DOHH2 (cell line): ENCODE data around the gene AIP.
A peak's percentile ranks its signal among the peaks of the same experiment; 100 is the strongest.

Experiments
- H3F3A ChIP-seq: fragments of 200-600 bp; sonication (generic), shearing (Covaris generic); 2 replicates; pipeline ENCODE4 v1.6.0; 2016; ENCODE audit warnings: antibody characterized with exemption, mild to moderate bottlenecking; ENCODE audit not compliant: control insufficient read depth, insufficient read depth
- H3K27ac ChIP-seq: fragments of 200-600 bp; sonication (generic); 2 replicates; pipeline ENCODE4 v1.5.1; 2014; ENCODE audit warnings: low read depth, mild to moderate bottlenecking, low read length, moderate library complexity
- H3K27me3 ChIP-seq: fragments of 200-600 bp; sonication (generic); 2 replicates; pipeline ENCODE4 v1.6.1; 2014; ENCODE audit warnings: mild to moderate bottlenecking, low read length, mixed read lengths; ENCODE audit not compliant: control insufficient read depth
- H3K36me3 ChIP-seq: fragments of 200-600 bp; sonication (generic); 2 replicates; pipeline ENCODE4 v1.6.1; 2014; ENCODE audit warnings: mild to moderate bottlenecking, low read length, moderate library complexity, mixed read lengths; ENCODE audit not compliant: control insufficient read depth
- H3K4me1 ChIP-seq: fragments of 200-600 bp; sonication (generic); 2 replicates; pipeline ENCODE4 v1.6.1; 2014; ENCODE audit warnings: mild to moderate bottlenecking, low read length, mixed read lengths; ENCODE audit not compliant: control insufficient read depth
- H3K4me2 ChIP-seq: fragments of 200-600 bp; sonication (generic); 2 replicates; pipeline ENCODE4 v1.6.0; 2014; ENCODE audit warnings: mild to moderate bottlenecking, low read length, moderate library complexity
- H3K4me3 ChIP-seq: fragments of 200-600 bp; sonication (generic); 2 replicates; pipeline ENCODE4 v1.5.1; 2014; ENCODE audit warnings: mild to moderate bottlenecking, low read length, mixed read lengths
- H3K79me2 ChIP-seq: fragments of 200-600 bp; sonication (generic); 2 replicates; pipeline ENCODE4 v1.6.1; 2014; ENCODE audit warnings: mild to moderate bottlenecking, low read length, mixed read lengths; ENCODE audit not compliant: control insufficient read depth
- H3K9me2 ChIP-seq: fragments of 200-600 bp; sonication (generic); replicated peaks from 2 replicates; pipeline ENCODE4 v1.6.1; 2014; ENCODE audit warnings: mild to moderate bottlenecking, low read length, mixed read lengths; ENCODE audit not compliant: control insufficient read depth
- H3K9me3 ChIP-seq: fragments of 200-600 bp; sonication (generic); 2 replicates; pipeline ENCODE4 v1.6.1; 2014; ENCODE audit warnings: antibody characterized with exemption, low read length, mixed read lengths; ENCODE audit not compliant: control insufficient read depth, insufficient read depth
- H4K20me1 ChIP-seq: fragments of 200-600 bp; sonication (generic); 2 replicates; pipeline ENCODE4 v1.6.0; 2014; ENCODE audit warnings: low read depth, mild to moderate bottlenecking, antibody characterized with exemption, low read length, moderate library complexity; ENCODE audit not compliant: control insufficient read depth, insufficient read depth
- EZH2phosphoT487 ChIP-seq: fragments of 200-600 bp; sonication (generic); IDR thresholded peaks from 2 replicates; pipeline ENCODE4 v1.6.1; 2017; ENCODE audit warnings: borderline replicate concordance, mild to moderate bottlenecking, antibody characterized with exemption, low read length, moderate library complexity, mixed read lengths
- TF ChIP-seq, protein P1 (sequence below): fragments of 200-600 bp; sonication (generic); IDR thresholded peaks from one replicate; pipeline ENCODE4 v1.5.1; 2014; ENCODE audit warnings: antibody characterized with exemption, mild to moderate bottlenecking, low read depth, low read length; ENCODE audit not compliant: poor library complexity, severe bottlenecking

Gene AIP

DNA sequence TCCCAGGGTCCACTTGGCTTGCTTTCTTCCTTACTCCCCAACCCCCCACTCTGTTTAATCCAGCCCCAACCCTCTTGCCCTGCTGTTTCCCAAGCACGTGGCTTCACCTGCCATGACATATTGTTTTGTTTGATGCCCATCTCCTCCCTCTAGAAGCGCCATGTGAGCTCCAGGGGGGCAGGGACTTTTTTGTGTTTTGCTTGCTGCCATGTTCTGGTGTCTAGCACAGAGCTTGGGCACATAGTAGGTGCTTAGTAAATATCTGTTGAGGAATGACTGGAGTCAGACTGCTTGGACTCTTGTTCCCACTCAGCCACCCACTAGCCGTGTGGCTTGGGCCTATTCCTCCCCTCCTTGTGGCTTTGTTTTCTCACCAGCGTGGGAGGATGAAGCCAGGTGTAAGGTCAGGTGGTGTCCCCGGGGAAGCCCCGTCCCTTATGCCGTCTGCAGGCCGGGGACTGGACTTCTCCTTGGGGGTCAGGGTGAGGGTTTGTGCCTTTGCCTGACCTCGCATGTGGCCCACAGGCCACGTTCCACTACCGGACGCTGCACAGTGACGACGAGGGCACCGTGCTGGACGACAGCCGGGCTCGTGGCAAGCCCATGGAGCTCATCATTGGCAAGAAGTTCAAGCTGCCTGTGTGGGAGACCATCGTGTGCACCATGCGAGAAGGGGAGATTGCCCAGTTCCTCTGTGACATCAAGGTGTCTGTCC is 3.8 kb downstream of the AIP start:
- Histone ChIP-seq H3K79me2 (peaks cover 43% of the 10 kb centered on the region), H3K4me1 (peaks cover 48% of the 10 kb centered on the region), H3K4me3 (peak overlapping the region; percentile 47), H3K4me2 (peak overlapping the region; percentile 86), H3F3A (peaks cover 30% of the 10 kb centered on the region), H4K20me1 (no peaks in the 10 kb centered on the region), H3K36me3 (peaks cover 54% of the 10 kb centered on the region), H3K9me2 (no peaks in the 10 kb centered on the region), H3K27me3 (no peaks in the 10 kb centered on the region), H3K9me3 (no peaks in the 10 kb centered on the region), H3K27ac (peak overlapping the region; percentile 81)
- TF ChIP-seq EZH2phosphoT487 = no peak
- TF ChIP-seq, protein P1, sequence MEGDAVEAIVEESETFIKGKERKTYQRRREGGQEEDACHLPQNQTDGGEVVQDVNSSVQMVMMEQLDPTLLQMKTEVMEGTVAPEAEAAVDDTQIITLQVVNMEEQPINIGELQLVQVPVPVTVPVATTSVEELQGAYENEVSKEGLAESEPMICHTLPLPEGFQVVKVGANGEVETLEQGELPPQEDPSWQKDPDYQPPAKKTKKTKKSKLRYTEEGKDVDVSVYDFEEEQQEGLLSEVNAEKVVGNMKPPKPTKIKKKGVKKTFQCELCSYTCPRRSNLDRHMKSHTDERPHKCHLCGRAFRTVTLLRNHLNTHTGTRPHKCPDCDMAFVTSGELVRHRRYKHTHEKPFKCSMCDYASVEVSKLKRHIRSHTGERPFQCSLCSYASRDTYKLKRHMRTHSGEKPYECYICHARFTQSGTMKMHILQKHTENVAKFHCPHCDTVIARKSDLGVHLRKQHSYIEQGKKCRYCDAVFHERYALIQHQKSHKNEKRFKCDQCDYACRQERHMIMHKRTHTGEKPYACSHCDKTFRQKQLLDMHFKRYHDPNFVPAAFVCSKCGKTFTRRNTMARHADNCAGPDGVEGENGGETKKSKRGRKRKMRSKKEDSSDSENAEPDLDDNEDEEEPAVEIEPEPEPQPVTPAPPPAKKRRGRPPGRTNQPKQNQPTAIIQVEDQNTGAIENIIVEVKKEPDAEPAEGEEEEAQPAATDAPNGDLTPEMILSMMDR = no peak

DNA sequence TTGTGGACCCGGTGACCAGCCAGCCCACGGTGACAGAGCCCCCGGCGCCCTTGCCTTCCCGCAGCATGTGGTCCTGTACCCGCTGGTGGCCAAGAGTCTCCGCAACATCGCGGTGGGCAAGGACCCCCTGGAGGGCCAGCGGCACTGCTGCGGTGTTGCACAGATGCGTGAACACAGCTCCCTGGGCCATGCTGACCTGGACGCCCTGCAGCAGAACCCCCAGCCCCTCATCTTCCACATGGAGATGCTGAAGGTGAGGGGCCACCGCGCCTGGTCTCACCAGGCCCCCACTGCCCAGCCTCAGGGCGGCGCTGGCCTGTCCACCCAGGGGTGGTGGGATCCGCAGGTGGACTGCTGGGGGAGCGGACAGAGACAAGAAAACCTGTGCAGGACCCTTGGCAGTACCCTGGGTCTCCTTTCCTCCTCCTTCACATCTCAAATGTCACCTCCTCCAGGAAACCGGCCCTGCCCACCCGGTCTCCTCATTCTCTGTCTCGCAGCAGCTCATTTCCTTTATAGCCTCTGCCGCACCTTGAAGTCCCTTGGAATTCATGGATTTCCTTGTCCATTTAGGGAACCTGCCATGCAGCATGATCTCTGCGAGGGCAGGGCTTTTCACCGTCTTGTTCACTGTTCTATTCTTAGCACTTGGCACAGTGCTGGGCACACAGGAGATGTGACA is 6.5 kb downstream of the AIP start:
- no peak for TF ChIP-seq EZH2phosphoT487
- TF ChIP-seq, protein P1 = no peak

DNA sequence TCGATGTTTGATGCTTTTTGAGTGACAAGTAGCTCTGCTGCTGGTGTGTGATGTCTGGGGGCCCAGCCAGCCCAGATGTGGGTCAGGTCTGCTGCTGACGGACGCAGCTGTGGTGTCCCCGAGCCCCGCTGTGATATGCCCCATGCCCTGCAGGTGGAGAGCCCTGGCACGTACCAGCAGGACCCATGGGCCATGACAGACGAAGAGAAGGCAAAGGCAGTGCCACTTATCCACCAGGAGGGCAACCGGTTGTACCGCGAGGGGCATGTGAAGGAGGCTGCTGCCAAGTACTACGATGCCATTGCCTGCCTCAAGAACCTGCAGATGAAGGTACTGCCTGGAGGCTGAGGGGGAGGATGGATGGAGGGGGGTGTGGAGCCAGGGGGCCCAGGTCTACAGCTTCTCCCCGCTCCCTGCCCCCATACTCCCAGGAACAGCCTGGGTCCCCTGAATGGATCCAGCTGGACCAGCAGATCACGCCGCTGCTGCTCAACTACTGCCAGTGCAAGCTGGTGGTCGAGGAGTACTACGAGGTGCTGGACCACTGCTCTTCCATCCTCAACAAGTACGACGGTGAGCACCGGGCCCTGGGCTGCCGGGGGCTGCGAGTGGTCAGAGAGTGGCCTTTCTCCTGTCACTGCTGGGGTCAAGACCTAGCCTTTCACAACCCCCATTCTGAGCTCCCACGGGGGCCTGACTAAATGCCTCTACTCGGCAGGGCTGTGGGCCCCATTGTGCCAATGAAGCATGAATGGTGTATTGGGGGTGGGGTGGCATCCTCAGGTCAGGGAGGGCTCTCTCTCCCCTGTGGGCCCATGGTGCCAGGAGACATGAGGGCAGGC is 7.3 kb downstream of the AIP start:
- Histone ChIP-seq H4K20me1 (no peaks in the 10 kb centered on the region), H3K79me2 (peaks cover 24% of the 10 kb centered on the region), H3K36me3 (peaks cover 79% of the 10 kb centered on the region)

More for the DNA sequence above, 6.5 kb downstream of the AIP start:
- peaks cover 27% of the 10 kb centered on the region for H3K4me1 ChIP-seq
- H3K27me3 ChIP-seq = no peaks in the 10 kb centered on the region
- no peaks in the 10 kb centered on the region for H4K20me1 ChIP-seq
- H3K36me3 ChIP-seq = peaks cover 75% of the 10 kb centered on the region
- no peak overlapping the region for H3K4me3 ChIP-seq
- peaks cover 23% of the 10 kb centered on the region for H3F3A ChIP-seq
- peaks cover 29% of the 10 kb centered on the region for H3K79me2 ChIP-seq
- H3K9me3 ChIP-seq = no peaks in the 10 kb centered on the region
- no peak overlapping the region for H3K4me2 ChIP-seq
- H3K27ac ChIP-seq = no peak overlapping the region
- H3K9me2 ChIP-seq = no peaks in the 10 kb centered on the region

More for the DNA sequence above, 7.3 kb downstream of the AIP start:
- H3K4me2 ChIP-seq = no peak overlapping the region
- H3K27ac ChIP-seq = no peak overlapping the region
- H3F3A ChIP-seq = peaks cover 15% of the 10 kb centered on the region
- no peaks in the 10 kb centered on the region for H3K9me3 ChIP-seq
- H3K27me3 ChIP-seq = no peaks in the 10 kb centered on the region
- TF ChIP-seq, protein P1 = no peak
- no peak for TF ChIP-seq EZH2phosphoT487
- no peaks in the 10 kb centered on the region for H3K9me2 ChIP-seq
- H3K4me1 ChIP-seq = peaks cover 19% of the 10 kb centered on the region
- no peak overlapping the region for H3K4me3 ChIP-seq
